Peyer's patch (tissue), 4 donors: ENCODE measurements around the gene PCSK5. TPM values are rescaled to one million over a fixed set of nuclear protein-coding genes. Genes with fewer than 3 reads are reported as not detected.

Experiments
- DNase-seq, 3 donors: peaks; one replicate each; pipeline ENCODE4 v3.0.0-alpha.2; 2017 to 2019
- H3K27ac ChIP-seq, 4 donors: fragments of 200-600 bp; sonication (generic); one replicate each; pipeline ENCODE4 v1.5.1; 2016 to 2019
- H3K27me3 ChIP-seq, 2 donors: fragments of 200-600 bp; sonication (generic); one replicate each; pipeline ENCODE4 v1.5.1; 2019
- H3K36me3 ChIP-seq, 3 donors: fragments of 200-600 bp; sonication (generic); one replicate each; pipeline ENCODE4 v1.5.1; 2016 to 2019
- H3K4me1 ChIP-seq, 4 donors: fragments of 200-600 bp; sonication (generic); one replicate each; pipeline ENCODE4 v1.5.1; 2016 to 2019
- H3K4me3 ChIP-seq, 4 donors: fragments of 200-600 bp; sonication (generic); 1 replicate in 3 of 4; 2 replicates in 1 of 4; pipeline ENCODE4 v1.5.1; 2016 to 2019; ENCODE audit warnings: mild to moderate bottlenecking in 1 of 4
- H3K9me3 ChIP-seq, 4 donors: fragments of 200-600 bp; sonication (generic); one replicate each; pipeline ENCODE4 v1.5.1; 2016 to 2019; ENCODE audit warnings: mild to moderate bottlenecking in 1 of 4
- CTCF ChIP-seq, 6 experiments: fragments of 450-650 bp in 4 of 6; fragments of 200-600 bp in 2 of 6; sonication (generic) in 1 of 6; IDR thresholded peaks; one replicate each; pipeline ENCODE4 v1.5.1; 2017 to 2019; ENCODE audit warnings: antibody characterized with exemption in 6 of 6, mild to moderate bottlenecking in 3 of 6, moderate library complexity in 1 of 6
- POLR2A ChIP-seq, 2 donors: fragments of 450-650 bp; IDR thresholded peaks; one replicate each; pipeline ENCODE4 v1.5.1; 2017; ENCODE audit warnings: antibody characterized with exemption in 2 of 2, mild to moderate bottlenecking in 2 of 2, moderate library complexity in 2 of 2
- total RNA-seq, 4 donors: library from RNA; depleted of rRNA; stranded (reverse); fragments of >200 nt; gene quantifications; one replicate each; pipeline ENCODE4 v1.1.0, GENCODE V29; 2016

Gene PCSK5
- total RNA-seq, 4 donors from 2014 or later = 77.6 to 488 (median 411) TPM

- no peak for TF ChIP-seq POLR2A (IDR thresholded peaks at IDR 0.05)
- no peak for TF ChIP-seq CTCF (IDR thresholded peaks at IDR 0.05)
- no peaks in the 10 kb centered on the region for H3K4me1 ChIP-seq
- H3K27ac ChIP-seq = no peak overlapping the region
- H3K9me3 ChIP-seq = no peaks in the 10 kb centered on the region
- no peak for DNase-seq
- no peaks in the 10 kb centered on the region for H3K27me3 ChIP-seq
- peaks cover 0 to 10% (median 0%) of the 10 kb centered on the region in 3 donors for H3K36me3 ChIP-seq
- H3K4me3 ChIP-seq = no peak overlapping the region
Measured at GRCh38 chr9:76227156-76227555, 336.7 kb downstream of the PCSK5 start.

DNA sequence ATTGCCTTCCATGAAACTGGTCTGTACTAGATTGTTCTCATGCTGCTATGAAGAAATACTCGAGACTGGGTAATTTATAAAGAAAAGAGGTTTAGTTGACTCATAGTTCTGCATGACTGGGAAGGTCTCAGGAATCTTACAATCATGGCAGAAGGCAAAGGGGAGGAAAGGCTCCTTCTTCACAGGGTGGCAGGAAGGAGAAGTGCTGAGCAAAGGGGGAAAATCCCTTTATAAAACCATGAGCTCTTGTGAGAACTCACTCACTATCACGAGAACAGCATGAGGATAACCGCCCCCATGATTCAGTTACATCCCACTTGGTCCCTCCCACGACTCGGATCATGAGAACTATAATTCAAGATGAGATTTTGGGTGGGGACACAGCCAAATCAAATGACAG lies 340.5 kb downstream of the PCSK5 start:
- H3K4me3 ChIP-seq = no peak overlapping the region
- no peaks in the 10 kb centered on the region for H3K9me3 ChIP-seq
- no peak for DNase-seq
- no peaks in the 10 kb centered on the region for H3K4me1 ChIP-seq
- H3K27me3 ChIP-seq = no peaks in the 10 kb centered on the region
- peaks cover 0 to 30% (median 0%) of the 10 kb centered on the region in 3 donors for H3K36me3 ChIP-seq
- no peak overlapping the region for H3K27ac ChIP-seq
- no peak for TF ChIP-seq POLR2A (IDR thresholded peaks at IDR 0.05)
- TF ChIP-seq CTCF (IDR thresholded peaks at IDR 0.05) = no peak

- no peak for TF ChIP-seq POLR2A (IDR thresholded peaks at IDR 0.05)
- no peak for TF ChIP-seq CTCF (IDR thresholded peaks at IDR 0.05)
- DNase-seq = no peak
- H3K36me3 ChIP-seq = peaks cover 0 to 29% (median 0%) of the 10 kb centered on the region in 3 donors
Measured at GRCh38 chr9:76232861-76233489, 342.5 kb downstream of the PCSK5 start.

GRCh38 chr9:76240578-76240977 lies 350.1 kb downstream of the PCSK5 start:
- Histone ChIP-seq H3K4me1 (no peaks in the 10 kb centered on the region), H3K27me3 (no peaks in the 10 kb centered on the region), H3K9me3 (no peaks in the 10 kb centered on the region), H3K27ac (no peak overlapping the region), H3K36me3 (peaks cover 0 to 33% (median 0%) of the 10 kb centered on the region in 3 donors), H3K4me3 (no peak overlapping the region)
- DNase-seq = no peak
- TF ChIP-seq POLR2A (IDR thresholded peaks at IDR 0.05) (no peak), CTCF (IDR thresholded peaks at IDR 0.05) (no peak)

More at GRCh38 chr9:76232861-76233489, 342.5 kb downstream of the PCSK5 start:
- Histone ChIP-seq H3K27me3 (no peaks in the 10 kb centered on the region), H3K27ac (no peak overlapping the region), H3K4me3 (no peak overlapping the region), H3K9me3 (no peaks in the 10 kb centered on the region), H3K4me1 (no peaks in the 10 kb centered on the region)

GRCh38 chr9:76245518-76245917 lies 355.0 kb downstream of the PCSK5 start:
- no peaks in the 10 kb centered on the region for H3K9me3 ChIP-seq
- no peak overlapping the region for H3K27ac ChIP-seq
- TF ChIP-seq CTCF (IDR thresholded peaks at IDR 0.05) = no peak
- no peak for TF ChIP-seq POLR2A (IDR thresholded peaks at IDR 0.05)
- H3K27me3 ChIP-seq = no peaks in the 10 kb centered on the region
- no peak for DNase-seq
- H3K36me3 ChIP-seq = peaks cover 0 to 17% (median 0%) of the 10 kb centered on the region in 3 donors
- no peaks in the 10 kb centered on the region for H3K4me1 ChIP-seq
- no peak overlapping the region for H3K4me3 ChIP-seq
